Keratinocyte (primary cell): ENCODE results near the gene NEUROD2. TPM values are rescaled to one million over a fixed set of nuclear protein-coding genes. Genes with fewer than 3 reads are reported as not detected.

ENCODE experiments used
- DNase-seq: peaks from one replicate; pipeline ENCODE4 v3.0.0-alpha.2; 2011; ENCODE audit warnings: low read depth, missing footprints, low spot score
- FAIRE-seq: peaks from 2 replicates; lab custom pipeline; 2011; peaks lifted over from hg19 to GRCh38; lab: Jason Lieb, UNC
- H2AFZ ChIP-seq: 2 replicates; pipeline ENCODE4 v1.6.0; 2012; ENCODE audit warnings: low read length, control low read depth, inconsistent platforms; ENCODE audit not compliant: control insufficient read depth
- H3K27ac ChIP-seq: 2 replicates; pipeline ENCODE4 v1.5.1; 2011; ENCODE audit warnings: low read length; ENCODE audit not compliant: control insufficient read depth, insufficient read depth
- H3K27me3 ChIP-seq: 3 replicates; pipeline ENCODE4 v1.6.0; 2011; ENCODE audit warnings: low read length; ENCODE audit not compliant: control insufficient read depth, insufficient read depth; ENCODE audit errors: extremely low read depth
- H3K36me3 ChIP-seq, 2 experiments: 2 replicates in 1 of 2; 3 replicates in 1 of 2; pipeline ENCODE4 v1.5.1; 2011; ENCODE audit warnings: low read length in 2 of 2, mild to moderate bottlenecking in 1 of 2; ENCODE audit not compliant: control insufficient read depth in 2 of 2, insufficient read depth in 2 of 2; ENCODE audit errors: extremely low read depth in 1 of 2
- H3K4me1 ChIP-seq: 3 replicates; pipeline ENCODE4 v1.5.1; 2011; ENCODE audit warnings: low read length; ENCODE audit not compliant: control insufficient read depth, insufficient read depth; ENCODE audit errors: extremely low read depth
- H3K4me2 ChIP-seq: 3 replicates; pipeline ENCODE4 v1.6.0; 2011; ENCODE audit warnings: low read depth, low read length; ENCODE audit not compliant: control insufficient read depth, insufficient read depth; ENCODE audit errors: extremely low read depth
- H3K4me3 ChIP-seq, 3 experiments: fragments of 200-600 bp in 1 of 3; sonication (generic) in 1 of 3; 2 replicates in 2 of 3; 3 replicates in 1 of 3; pipeline ENCODE4 v1.5.1; 2011 to 2016; ENCODE audit warnings: low read length in 3 of 3, mild to moderate bottlenecking in 3 of 3, control low read depth in 2 of 3, inconsistent platforms in 1 of 3, low read depth in 1 of 3, mixed read lengths in 1 of 3, mixed run types in 1 of 3, moderate library complexity in 1 of 3; ENCODE audit not compliant: control insufficient read depth in 2 of 3, insufficient read depth in 2 of 3; ENCODE audit errors: extremely low read depth in 1 of 3
- H3K79me2 ChIP-seq: 2 replicates; pipeline ENCODE4 v1.6.0; 2012; ENCODE audit warnings: low read length; ENCODE audit not compliant: control insufficient read depth, insufficient read depth
- H3K9ac ChIP-seq: 3 replicates; pipeline ENCODE4 v1.6.0; 2011; ENCODE audit warnings: low read length; ENCODE audit not compliant: control insufficient read depth, insufficient read depth; ENCODE audit errors: extremely low read depth
- H3K9me1 ChIP-seq: 3 replicates; pipeline ENCODE4 v1.6.0; 2011; ENCODE audit warnings: low read length; ENCODE audit not compliant: control insufficient read depth, insufficient read depth; ENCODE audit errors: extremely low read depth
- H3K9me3 ChIP-seq: 2 replicates; pipeline ENCODE4 v1.5.1; 2012; ENCODE audit warnings: low read depth, low read length; ENCODE audit not compliant: control insufficient read depth
- H4K20me1 ChIP-seq: 3 replicates; pipeline ENCODE4 v1.6.0; 2011; ENCODE audit warnings: low read length; ENCODE audit not compliant: control insufficient read depth, insufficient read depth; ENCODE audit errors: extremely low read depth
- CTCF ChIP-seq, 3 experiments: IDR thresholded peaks in 1 of 3; conservative IDR thresholded peaks in 1 of 3; optimal IDR thresholded peaks in 1 of 3; 2 replicates in 2 of 3; 3 replicates in 1 of 3; pipeline versions ENCODE3 to v1.5.1; 2011; ENCODE audit warnings: low read length in 3 of 3, mild to moderate bottlenecking in 3 of 3, moderate library complexity in 2 of 3, control low read depth in 1 of 3, inconsistent platforms in 1 of 3; ENCODE audit not compliant: insufficient read depth in 2 of 3; ENCODE audit errors: extremely low read depth in 1 of 3
- EZH2 ChIP-seq: IDR thresholded peaks from one replicate; pipeline ENCODE4 v1.6.1; 2012; ENCODE audit warnings: inconsistent platforms, mild to moderate bottlenecking, low read length, moderate library complexity
- dilution Hi-C: fragments of 300-500 bp; cut with MboI; formaldehyde crosslinking; loops from one replicate; pipeline ENCODE4 v1.7.0; 2020; ENCODE audit warnings: low sequenced_read_pairs; ENCODE audit not compliant: extremely low pct_ligation_motif_present
- polyA plus RNA-seq, 5 experiments: library from polyadenylated mRNA; depleted of rRNA in 3 of 5; stranded (reverse) in 3 of 5; stranded (forward) in 1 of 5; unstranded in 1 of 5; fragments of >200 nt; gene quantifications; 1 replicate in 1 of 5; 2 replicates in 3 of 5; 3 replicates in 1 of 5; pipeline versions ENCODE4 v1.2.1 to v1.2.3, GENCODE V29; 2011 to 2012; ENCODE audit warnings: missing spikeins in 2 of 5, low read depth in 1 of 5, low replicate concordance in 1 of 5

Gene NEUROD2
- polyA plus RNA-seq, 1 donor (not counting 4 experiments of a cell fraction or from before 2014, with no cell fraction given): not detected

GRCh38 chr17:39621523-39622379, 14.0 kb upstream of the NEUROD2 start:
- dilution Hi-C loops: no loop called here
- H3K4me2 ChIP-seq: peak overlapping the region; percentile 55
- no peaks in the 10 kb centered on the region for H3K9me1 ChIP-seq
- DNase-seq (no peak), FAIRE-seq (peak; percentile 90)
- no peaks in the 10 kb centered on the region for H3K9me3 ChIP-seq
- no peak overlapping the region for H2AFZ ChIP-seq
- H3K4me3 ChIP-seq: no peak overlapping the region
- no peaks in the 10 kb centered on the region for H3K36me3 ChIP-seq
- peaks cover 2% of the 10 kb centered on the region for H4K20me1 ChIP-seq
- H3K27ac ChIP-seq: no peak overlapping the region
- H3K4me1 ChIP-seq: peaks cover 32% of the 10 kb centered on the region
- TF ChIP-seq CTCF (optimal IDR thresholded peaks at IDR 0.05 in 1 of 3, IDR thresholded peaks at IDR 0.05 in 1 of 3, conservative IDR thresholded peaks at IDR 0.05 in 1 of 3; ENCODE audit: extremely low read depth in 1 of 3, insufficient read depth in 2 of 3, low read length in 3 of 3) (peak; percentile 100), EZH2 (no peak)
- no peaks in the 10 kb centered on the region for H3K79me2 ChIP-seq
- peaks cover 43% of the 10 kb centered on the region for H3K27me3 ChIP-seq
- no peak overlapping the region for H3K9ac ChIP-seq

GRCh38 chr17:39619786-39620101, 12.0 kb upstream of the NEUROD2 start:
- FAIRE-seq (no peak), DNase-seq (no peak)
- H3K4me1 ChIP-seq: peaks cover 15% of the 10 kb centered on the region
- H3K36me3 ChIP-seq: no peaks in the 10 kb centered on the region
- dilution Hi-C loops: no loop called here
- H3K9me1 ChIP-seq: no peaks in the 10 kb centered on the region
- peaks cover 28% of the 10 kb centered on the region for H3K27me3 ChIP-seq
- H3K4me3 ChIP-seq: no peak overlapping the region
- H3K27ac ChIP-seq: no peak overlapping the region
- H3K9ac ChIP-seq: no peak overlapping the region
- no peaks in the 10 kb centered on the region for H3K79me2 ChIP-seq
- no peak overlapping the region for H3K4me2 ChIP-seq
- H3K9me3 ChIP-seq: no peaks in the 10 kb centered on the region
- H2AFZ ChIP-seq: no peak overlapping the region
- no peak for TF ChIP-seq CTCF (optimal IDR thresholded peaks at IDR 0.05 in 1 of 3, IDR thresholded peaks at IDR 0.05 in 1 of 3, conservative IDR thresholded peaks at IDR 0.05 in 1 of 3; ENCODE audit: extremely low read depth in 1 of 3, insufficient read depth in 2 of 3, low read length in 3 of 3)
- TF ChIP-seq EZH2: no peak
- peaks cover 2% of the 10 kb centered on the region for H4K20me1 ChIP-seq
